Left ventricle myocardium inferior (tissue), 1 donor: ENCODE results near the gene SLC24A1. TPM values are rescaled to one million over a fixed set of nuclear protein-coding genes. Genes with fewer than 3 reads are reported as not detected.

ENCODE experiments used
- DNase-seq: peaks from one replicate; pipeline ENCODE4 v3.0.0-alpha.2; 2020
- H3K27ac ChIP-seq: fragments of 200-600 bp; replicated peaks from 2 replicates; pipeline ENCODE4 v1.8.0; 2021
- H3K27me3 ChIP-seq: fragments of 200-600 bp; 2 replicates; pipeline ENCODE4 v1.8.0; 2021; ENCODE audit warnings: low read depth
- H3K36me3 ChIP-seq: fragments of 200-600 bp; 2 replicates; pipeline ENCODE4 v1.8.0; 2021
- H3K4me1 ChIP-seq: fragments of 200-600 bp; 2 replicates; pipeline ENCODE4 v1.8.0; 2021
- H3K4me3 ChIP-seq: fragments of 200-600 bp; 2 replicates; pipeline ENCODE4 v1.8.0; 2021; ENCODE audit warnings: mild to moderate bottlenecking, moderate library complexity
- H3K9me3 ChIP-seq: fragments of 200-600 bp; replicated peaks from 2 replicates; pipeline ENCODE4 v1.8.0; 2021
- intact Hi-C: fragments of 100-400 bp; cut with micrococcal nuclease; formaldehyde crosslinking; loops from one replicate; pipeline ENCODE4 v1.11.0; 2022
- long read RNA-seq: library from polyadenylated mRNA; unstranded; transcript quantifications from one replicate; pipeline ENCODE4 v2.0.0, GENCODE V29; 2021
- total RNA-seq: library from RNA; stranded (reverse); fragmentation: NEBNext Ultra II Directional; extraction: Animal tissue kit (Norgen Biotek cat#: 25700); gene quantifications from one replicate; pipeline ENCODE4 v1.2.1, GENCODE V29; 2021
- TF ChIP-seq, protein P1 (sequence below): fragments of 200-600 bp; IDR thresholded peaks from 2 replicates; pipeline ENCODE4 v1.8.0; 2021; ENCODE audit warnings: antibody characterized with exemption, mild to moderate bottlenecking, borderline replicate concordance
- donor health status: DM: no; HTN: yes; CAD: no; lungs with severe emphysema.

SLC24A1 gene
- total RNA-seq: 2.3 TPM
- long read RNA-seq: 0 reads

DNA sequence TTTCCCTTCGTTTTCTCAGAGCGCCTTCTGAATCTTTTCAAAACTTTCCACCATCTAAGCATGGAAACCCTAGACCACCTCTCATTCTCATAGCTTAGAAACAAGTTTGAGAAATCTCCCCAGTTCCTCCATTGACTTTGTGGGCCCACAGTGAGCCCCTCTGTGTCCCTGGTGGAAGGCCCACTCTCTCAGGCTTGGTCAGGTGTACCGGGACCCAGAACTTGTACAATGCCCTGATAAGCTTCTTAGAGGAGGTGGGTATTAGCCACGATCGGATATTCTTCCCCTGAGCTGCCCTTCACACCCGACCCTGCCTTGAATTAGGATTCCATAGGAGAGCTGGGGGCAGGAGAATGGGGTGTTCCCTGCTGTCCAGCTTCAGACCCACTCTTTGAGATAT, at the start of gene SLC24A1:
Gene SLC24A1 (plus strand): TSS at position 301 of the 400 bp plus-strand sequence. CDS start 2,143 bp downstream, outside the sequence.
- H3K36me3 ChIP-seq: peaks cover 16% of the 10 kb centered on the region
- intact Hi-C loops: no loop called here
- H3K4me3 ChIP-seq: no peak within 1 kb of the TSS
- TF ChIP-seq, protein P1, sequence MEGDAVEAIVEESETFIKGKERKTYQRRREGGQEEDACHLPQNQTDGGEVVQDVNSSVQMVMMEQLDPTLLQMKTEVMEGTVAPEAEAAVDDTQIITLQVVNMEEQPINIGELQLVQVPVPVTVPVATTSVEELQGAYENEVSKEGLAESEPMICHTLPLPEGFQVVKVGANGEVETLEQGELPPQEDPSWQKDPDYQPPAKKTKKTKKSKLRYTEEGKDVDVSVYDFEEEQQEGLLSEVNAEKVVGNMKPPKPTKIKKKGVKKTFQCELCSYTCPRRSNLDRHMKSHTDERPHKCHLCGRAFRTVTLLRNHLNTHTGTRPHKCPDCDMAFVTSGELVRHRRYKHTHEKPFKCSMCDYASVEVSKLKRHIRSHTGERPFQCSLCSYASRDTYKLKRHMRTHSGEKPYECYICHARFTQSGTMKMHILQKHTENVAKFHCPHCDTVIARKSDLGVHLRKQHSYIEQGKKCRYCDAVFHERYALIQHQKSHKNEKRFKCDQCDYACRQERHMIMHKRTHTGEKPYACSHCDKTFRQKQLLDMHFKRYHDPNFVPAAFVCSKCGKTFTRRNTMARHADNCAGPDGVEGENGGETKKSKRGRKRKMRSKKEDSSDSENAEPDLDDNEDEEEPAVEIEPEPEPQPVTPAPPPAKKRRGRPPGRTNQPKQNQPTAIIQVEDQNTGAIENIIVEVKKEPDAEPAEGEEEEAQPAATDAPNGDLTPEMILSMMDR: no peak
- no peaks in the 10 kb centered on the region for H3K4me1 ChIP-seq
- no peaks in the 10 kb centered on the region for H3K27me3 ChIP-seq
- no peaks in the 10 kb centered on the region for H3K9me3 ChIP-seq
- no peak for DNase-seq
- H3K27ac ChIP-seq: no peak within 1 kb of the TSS

DNA sequence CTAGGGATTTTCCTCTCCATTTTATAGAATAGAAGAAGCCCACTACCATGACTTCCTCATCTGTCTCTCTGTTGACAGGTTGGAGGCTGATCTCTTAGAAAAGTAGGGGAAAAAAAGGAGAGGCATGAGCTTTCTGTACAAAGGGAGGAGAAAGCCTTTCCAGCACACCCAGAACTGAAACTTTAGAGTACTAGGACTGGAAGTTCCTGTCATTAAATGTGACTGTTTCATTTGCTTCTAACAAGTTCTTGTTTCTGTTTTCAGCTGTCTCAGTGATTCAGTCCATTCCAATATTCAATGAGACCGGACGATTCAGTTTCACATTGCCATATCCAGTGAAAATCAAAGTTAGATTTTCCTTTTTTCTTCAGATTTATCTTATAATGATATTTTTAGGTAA, 49.8 kb upstream of the SLC24A1 start:
- intact Hi-C loops: no loop called here

DNA sequence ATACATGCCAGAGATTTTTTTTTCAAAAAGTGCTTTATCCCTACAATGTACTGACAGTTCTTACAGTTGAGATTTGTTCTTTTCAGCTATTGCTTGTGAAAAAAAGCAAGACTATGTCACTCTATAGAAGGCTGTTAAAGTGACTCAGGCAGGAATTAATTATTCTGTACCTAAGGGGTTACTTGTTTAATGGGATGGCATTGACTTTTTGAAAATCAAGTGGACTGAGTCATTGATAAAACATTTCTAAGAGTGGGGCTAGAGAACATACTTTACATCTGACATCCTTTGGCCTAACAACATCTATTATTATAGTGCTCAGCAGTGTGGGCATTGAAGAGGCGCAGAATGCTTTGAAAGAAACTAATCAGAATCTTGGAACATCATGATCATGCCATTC, 45.1 kb upstream of the SLC24A1 start:
- Histone ChIP-seq H3K4me1 (peaks cover 6% of the 10 kb centered on the region), H3K36me3 (peaks cover 70% of the 10 kb centered on the region), H3K27ac (no peak overlapping the region), H3K4me3 (no peak overlapping the region), H3K27me3 (no peaks in the 10 kb centered on the region), H3K9me3 (no peaks in the 10 kb centered on the region)
- intact Hi-C loops: no loop called here
- TF ChIP-seq, protein P1: no peak
- no peak for DNase-seq

More for the DNA sequence above, 49.8 kb upstream of the SLC24A1 start:
- DNase-seq: no peak
- Histone ChIP-seq H3K4me3 (no peak overlapping the region), H3K9me3 (no peaks in the 10 kb centered on the region), H3K4me1 (peaks cover 6% of the 10 kb centered on the region), H3K27ac (no peak overlapping the region), H3K27me3 (no peaks in the 10 kb centered on the region), H3K36me3 (peaks cover 69% of the 10 kb centered on the region)
- TF ChIP-seq, protein P1: no peak

DNA sequence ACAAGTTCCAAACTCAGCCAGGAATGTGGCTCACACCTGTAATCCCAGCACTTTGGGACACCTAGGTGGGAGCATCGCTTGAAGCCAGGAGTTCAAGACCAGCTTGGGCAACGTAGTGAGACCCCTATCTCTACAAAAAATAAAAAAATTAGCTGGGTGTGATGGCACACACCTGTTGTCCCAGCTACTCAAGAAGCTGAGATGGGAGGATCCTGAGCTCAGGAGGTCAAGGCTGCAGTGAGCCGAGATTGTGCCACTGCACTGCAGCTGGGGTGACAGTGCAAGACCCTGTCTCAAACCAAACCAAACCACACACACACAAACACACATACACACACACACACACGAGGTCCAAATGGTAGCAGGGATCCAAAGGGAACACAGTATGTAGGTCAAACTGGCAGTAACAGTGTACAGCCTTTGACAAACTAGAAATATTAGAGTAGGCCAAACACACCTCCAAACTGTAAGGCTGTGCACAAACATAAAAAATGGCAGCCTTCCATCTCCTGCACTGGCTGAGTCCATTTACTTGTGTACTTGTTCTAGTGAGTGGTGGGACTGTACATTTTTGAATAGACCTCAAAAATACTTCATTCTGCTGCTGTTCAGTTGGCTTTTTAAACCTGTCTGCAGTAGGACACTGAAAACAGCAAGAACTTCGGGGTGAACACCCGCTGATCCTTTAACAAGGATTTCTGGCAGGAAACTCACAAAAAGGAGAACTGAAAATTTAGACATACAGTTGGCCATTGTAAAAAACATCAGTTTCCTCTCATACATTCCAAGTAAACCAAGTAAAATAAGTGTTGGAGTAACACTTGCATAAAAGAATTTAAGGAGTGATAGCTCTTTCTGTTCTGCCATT, 44.4 kb upstream of the SLC24A1 start:
- TF ChIP-seq, protein P1: no peak
- peaks cover 6% of the 10 kb centered on the region for H3K4me1 ChIP-seq
- H3K27ac ChIP-seq: no peak overlapping the region
- intact Hi-C loops: no loop called here
- H3K27me3 ChIP-seq: no peaks in the 10 kb centered on the region
- no peaks in the 10 kb centered on the region for H3K9me3 ChIP-seq
- DNase-seq: no peak
- no peak overlapping the region for H3K4me3 ChIP-seq
- H3K36me3 ChIP-seq: peaks cover 70% of the 10 kb centered on the region

DNA sequence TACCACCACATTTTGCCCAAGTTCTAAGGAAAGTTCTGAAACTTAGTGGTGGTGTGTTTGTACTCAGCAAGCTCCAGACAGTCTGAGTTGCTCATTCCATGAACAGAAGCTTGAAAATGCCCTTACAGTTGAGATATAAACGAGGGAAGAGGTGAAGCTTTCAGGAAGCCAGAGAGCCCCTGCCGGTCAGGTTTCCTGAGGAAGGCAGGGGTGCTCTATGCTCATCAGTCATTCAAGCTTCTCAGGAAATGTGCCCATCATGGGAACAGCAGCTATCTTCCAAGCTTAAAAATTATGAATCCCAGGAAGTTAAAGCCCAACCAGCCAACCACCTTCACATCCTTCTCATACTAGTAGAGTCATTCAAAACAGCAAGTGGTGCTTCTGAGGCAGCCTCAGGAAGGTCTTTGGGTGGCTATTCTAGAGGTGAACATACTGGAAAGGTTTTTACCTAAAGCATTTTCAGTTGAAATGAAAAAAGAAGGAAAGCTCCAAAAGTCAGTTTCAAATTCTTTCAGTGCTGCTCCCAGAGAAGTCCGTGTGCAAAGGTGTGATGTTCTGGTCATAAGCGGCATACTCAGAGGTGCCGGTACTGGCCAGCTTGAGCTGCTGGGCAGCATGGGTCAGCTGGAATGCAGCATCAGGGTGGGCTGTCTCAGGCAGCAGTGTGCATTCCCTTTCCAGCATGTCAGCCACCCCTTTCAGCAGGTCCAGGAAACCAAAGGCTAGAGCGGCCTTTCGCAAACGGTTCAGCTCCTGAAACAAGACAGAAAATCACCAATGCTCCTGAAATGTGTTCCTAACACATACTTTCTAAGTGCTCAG, 42.6 kb upstream of the SLC24A1 start:
- intact Hi-C loops: no loop called here
- TF ChIP-seq, protein P1: no peak
- peaks cover 79% of the 10 kb centered on the region for H3K36me3 ChIP-seq

More for the DNA sequence above, 42.6 kb upstream of the SLC24A1 start:
- no peak for DNase-seq
- Histone ChIP-seq H3K9me3 (no peaks in the 10 kb centered on the region), H3K4me1 (peaks cover 12% of the 10 kb centered on the region), H3K27ac (no peak overlapping the region), H3K4me3 (no peak overlapping the region), H3K27me3 (no peaks in the 10 kb centered on the region)
